GM12891 (cell line): ENCODE results near the gene JOSD1.

Experiments used
- DNase-seq: peaks from one replicate; pipeline ENCODE4 v3.0.0; 2011; ENCODE audit warnings: low spot score; ENCODE audit not compliant: insufficient read length
- FAIRE-seq: peaks from 2 replicates; lab custom pipeline; 2011; peaks lifted over from hg19 to GRCh38; lab: Jason Lieb, UNC
- PAX5 ChIP-seq: IDR thresholded peaks from 2 replicates; pipeline ENCODE4 v1.6.1; 2011; ENCODE audit warnings: low read length, moderate library complexity, mild to moderate bottlenecking; ENCODE audit not compliant: insufficient read depth, severe bottlenecking
- POLR2A ChIP-seq: IDR thresholded peaks from 2 replicates; pipeline ENCODE4 v1.6.1; 2011; ENCODE audit warnings: low read depth, low read length, control low read depth
- POLR2AphosphoS5 ChIP-seq: IDR thresholded peaks from 2 replicates; pipeline ENCODE4 v1.6.1; 2011; ENCODE audit warnings: low read depth, low read length, control low read depth
- POU2F2 ChIP-seq: IDR thresholded peaks from 2 replicates; pipeline ENCODE4 v1.6.1; 2011; ENCODE audit warnings: low read depth, mild to moderate bottlenecking, control low read depth, low read length, moderate library complexity
- SPI1 ChIP-seq: IDR thresholded peaks from 2 replicates; pipeline ENCODE4 v1.6.1; 2011; ENCODE audit warnings: low read depth, low read length, control low read depth
- TAF1 ChIP-seq: IDR thresholded peaks from 2 replicates; pipeline ENCODE4 v1.6.1; 2011; ENCODE audit warnings: low read depth, low read length, control low read depth

Gene JOSD1

GRCh38 chr22:38706101-38706900, 5.6 kb upstream of the JOSD1 start:
- TF ChIP-seq TAF1 (no peak), POU2F2 (no peak), POLR2A (no peak), PAX5 (no peak), POLR2AphosphoS5 (no peak)
- FAIRE-seq (no peak), DNase-seq (no peak)

GRCh38 chr22:38705235-38706100, 4.7 kb upstream of the JOSD1 start, which contains the start of gene GTPBP1:
Gene GTPBP1 (plus strand): TSS chr22:38705944. CDS start chr22:38705956, 12 bp downstream.
- TF ChIP-seq PAX5 (peak; percentile 79), TAF1 (peak; percentile 93), SPI1 (no peak), POU2F2 (peak; percentile 97), POLR2AphosphoS5 (peak; percentile 63), POLR2A (peak; percentile 82)

GRCh38 chr22:38704654-38705234, 4.0 kb upstream of the JOSD1 start:
- no peak for DNase-seq
- no peak for FAIRE-seq
- TF ChIP-seq SPI1 (no peak), POLR2A (no peak), POU2F2 (no peak)

More at GRCh38 chr22:38705235-38706100, 4.7 kb upstream of the JOSD1 start, which contains the start of gene GTPBP1:
- FAIRE-seq (peak; percentile 100), DNase-seq (peak; percentile 84)

GRCh38 chr22:38700270-38700788, 414 bp downstream of the JOSD1 start:
- no peak for TF ChIP-seq PAX5
- no peak for DNase-seq
- FAIRE-seq, result no peak

- DNase-seq, result no peak
- TF ChIP-seq POLR2AphosphoS5 (no peak), TAF1 (no peak), PAX5 (no peak), SPI1 (no peak), POU2F2 (no peak), POLR2A (no peak)
- FAIRE-seq, result no peak
Measured at GRCh38 chr22:38699784-38700183, 959 bp downstream of the JOSD1 start.

- FAIRE-seq, result no peak
- DNase-seq, result no peak
- no peak for TF ChIP-seq POLR2A
- no peak for TF ChIP-seq POU2F2
- TF ChIP-seq PAX5, result no peak
- no peak for TF ChIP-seq TAF1
- TF ChIP-seq POLR2AphosphoS5, result no peak
- TF ChIP-seq SPI1, result no peak
Measured at GRCh38 chr22:38699143-38699542, 1.6 kb downstream of the JOSD1 start.

- FAIRE-seq (no peak), DNase-seq (no peak)
- no peak for TF ChIP-seq POLR2A
- TF ChIP-seq PAX5, result no peak
- no peak for TF ChIP-seq TAF1
- TF ChIP-seq POU2F2, result no peak
- TF ChIP-seq SPI1, result no peak
- no peak for TF ChIP-seq POLR2AphosphoS5
Measured at GRCh38 chr22:38698407-38699094, 2.2 kb downstream of the JOSD1 start.

- FAIRE-seq (no peak), DNase-seq (no peak)
- TF ChIP-seq SPI1, result no peak
- no peak for TF ChIP-seq POU2F2
- no peak for TF ChIP-seq POLR2A
- TF ChIP-seq TAF1, result no peak
- no peak for TF ChIP-seq PAX5
- no peak for TF ChIP-seq POLR2AphosphoS5
Measured at GRCh38 chr22:38697425-38698089, 3.2 kb downstream of the JOSD1 start.
